NCI-H1694 (cell line): ENCODE data around the gene YOD1.

Source experiments
- DNase-seq: peaks from one replicate; lab custom pipeline; 2025; lab: John Stamatoyannopoulos, UW

The YOD1 gene

GRCh38 chr1:207051191-207051943, at the start of gene YOD1:
YOD1 (minus strand) TSS chr1:207051208; CDS start chr1:207051030, 178 bp downstream.
- DNase-seq: no peak

GRCh38 chr1:207097871-207098324, 46.9 kb upstream of the YOD1 start:
- DNase-seq: no peak

- no peak for DNase-seq
Observed at GRCh38 chr1:207093944-207094343, 42.9 kb upstream of the YOD1 start.

- no peak for DNase-seq
Observed at GRCh38 chr1:207091200-207091908, 40.3 kb upstream of the YOD1 start.

GRCh38 chr1:207089627-207090355, 38.8 kb upstream of the YOD1 start:
- DNase-seq: no peak

- DNase-seq: no peak
Observed at GRCh38 chr1:207088701-207089626, 38.0 kb upstream of the YOD1 start, which contains the start of gene C4BPB. C4BPB (plus strand) TSS chr1:207088860; CDS start chr1:207089532, 672 bp downstream.

- no peak for DNase-seq
Observed at GRCh38 chr1:207088161-207088560, 37.2 kb upstream of the YOD1 start.

- no peak for DNase-seq
Observed at GRCh38 chr1:207085887-207086286, 34.9 kb upstream of the YOD1 start.

- DNase-seq: peak; percentile 1
Observed at GRCh38 chr1:207084701-207085180, 33.7 kb upstream of the YOD1 start.

GRCh38 chr1:207084232-207084631, 33.2 kb upstream of the YOD1 start:
- no peak for DNase-seq

- DNase-seq: no peak
Observed at GRCh38 chr1:207081806-207082205, 30.8 kb upstream of the YOD1 start.

- no peak for DNase-seq
Observed at GRCh38 chr1:207081088-207081487, 30.1 kb upstream of the YOD1 start.

GRCh38 chr1:207079706-207080241, 28.8 kb upstream of the YOD1 start:
- DNase-seq: no peak

- no peak for DNase-seq
Observed at GRCh38 chr1:207078578-207079132, 27.6 kb upstream of the YOD1 start.

GRCh38 chr1:207077470-207078377, 26.7 kb upstream of the YOD1 start:
- peak; percentile 6 for DNase-seq

GRCh38 chr1:207077012-207077411, 26.0 kb upstream of the YOD1 start:
- no peak for DNase-seq

- DNase-seq: no peak
Observed at GRCh38 chr1:207076181-207076955, 25.4 kb upstream of the YOD1 start.

- DNase-seq: no peak
Observed at GRCh38 chr1:207073906-207074820, 23.2 kb upstream of the YOD1 start.
